Measurements from ENCODE around the gene FAM222B.
"Not testable (repeated sequence)": the region's sequence is repeated elsewhere in the genome, so short reads cannot be mapped to it uniquely, and the experiment has no call there.

The FAM222B gene

DNA sequence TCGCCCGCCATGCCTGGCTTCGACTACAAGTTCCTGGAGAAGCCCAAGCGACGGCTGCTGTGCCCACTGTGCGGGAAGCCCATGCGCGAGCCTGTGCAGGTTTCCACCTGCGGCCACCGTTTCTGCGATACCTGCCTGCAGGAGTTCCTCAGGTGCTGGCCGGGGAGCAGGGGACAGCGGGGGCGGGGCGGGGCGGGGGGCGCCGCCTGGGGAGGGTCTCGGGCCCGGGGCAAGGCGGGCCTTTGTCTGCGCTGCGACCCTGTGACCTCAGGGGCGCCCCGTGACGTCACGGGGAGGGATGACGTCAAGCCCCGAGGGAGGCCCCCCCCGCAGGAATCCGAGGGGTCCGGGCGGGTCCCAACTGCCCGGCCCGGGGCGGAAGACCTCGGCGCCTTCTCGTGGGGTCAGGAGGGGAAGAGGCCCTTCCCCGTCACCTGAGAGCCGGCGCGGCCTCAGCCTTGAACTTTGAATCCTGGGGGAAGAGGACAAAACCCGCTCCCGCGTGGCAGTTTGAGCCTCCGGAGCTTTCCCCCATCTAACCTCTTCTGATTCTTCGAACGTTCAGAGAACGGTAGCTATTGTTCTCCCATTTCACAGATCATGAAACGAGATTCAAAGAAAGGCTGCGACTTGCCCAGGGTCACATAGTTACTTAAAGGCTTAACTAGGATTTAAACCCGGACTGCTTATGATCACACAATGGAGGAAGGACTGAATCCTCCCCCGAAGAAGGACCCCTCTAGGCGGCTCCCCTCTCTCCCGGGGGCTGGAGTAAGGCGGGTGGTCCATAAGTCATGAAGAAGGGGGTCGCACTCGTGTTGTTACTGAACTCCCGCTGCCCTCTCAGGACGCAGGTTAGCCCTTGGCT, 98.3 kb downstream of the FAM222B start:
- peak; percentile 89 for DNase-seq

DNA sequence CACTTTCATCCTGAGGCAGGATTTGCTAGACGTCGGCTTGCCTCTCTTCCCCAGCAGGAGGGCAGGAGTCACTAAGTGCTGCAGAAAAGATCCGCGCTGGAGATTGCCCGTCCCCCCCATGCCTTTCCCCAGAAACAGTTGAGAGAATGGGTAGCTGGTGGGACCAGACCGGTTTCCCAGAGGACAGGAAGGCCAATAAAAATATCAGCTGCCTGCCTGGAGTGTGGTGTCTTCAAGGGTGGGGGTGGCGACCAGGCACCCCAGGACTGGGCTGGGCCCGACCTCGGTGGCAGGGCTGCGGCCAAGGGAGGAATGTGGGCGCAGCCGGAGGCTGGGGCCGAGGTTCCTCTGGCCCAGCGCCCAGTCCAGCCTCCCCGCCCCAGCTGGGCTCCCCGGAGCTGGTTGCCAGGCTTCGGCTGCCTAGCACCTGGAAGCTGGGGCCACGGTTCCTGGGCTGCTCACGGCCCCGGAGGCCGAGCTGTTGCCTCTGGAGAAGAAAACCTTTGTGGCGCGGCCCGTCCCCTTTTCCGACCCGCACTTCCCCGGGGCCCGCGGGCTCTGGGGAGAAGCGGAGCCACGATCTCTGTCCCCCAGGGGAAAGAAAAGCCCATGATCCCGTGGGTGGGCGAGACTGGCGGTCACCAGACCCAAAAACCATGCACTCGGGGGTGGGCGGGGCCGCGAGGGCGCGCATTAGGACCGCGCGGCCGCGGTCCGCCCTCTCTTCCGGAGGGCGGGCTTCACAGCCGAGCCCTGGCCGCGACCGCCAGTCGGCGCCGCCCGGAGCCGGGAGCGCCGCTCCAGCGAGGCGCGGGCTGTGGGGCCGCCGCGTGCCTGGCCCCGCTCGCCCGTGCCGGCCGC, 99.1 kb downstream of the FAM222B start, which contains the start of gene TRAF4:
Gene TRAF4, plus strand, starts transcription at position 769 of the 861 bp plus-strand sequence. CDS start 102 bp downstream, outside the sequence.
- peak; percentile 94 for DNase-seq

DNA sequence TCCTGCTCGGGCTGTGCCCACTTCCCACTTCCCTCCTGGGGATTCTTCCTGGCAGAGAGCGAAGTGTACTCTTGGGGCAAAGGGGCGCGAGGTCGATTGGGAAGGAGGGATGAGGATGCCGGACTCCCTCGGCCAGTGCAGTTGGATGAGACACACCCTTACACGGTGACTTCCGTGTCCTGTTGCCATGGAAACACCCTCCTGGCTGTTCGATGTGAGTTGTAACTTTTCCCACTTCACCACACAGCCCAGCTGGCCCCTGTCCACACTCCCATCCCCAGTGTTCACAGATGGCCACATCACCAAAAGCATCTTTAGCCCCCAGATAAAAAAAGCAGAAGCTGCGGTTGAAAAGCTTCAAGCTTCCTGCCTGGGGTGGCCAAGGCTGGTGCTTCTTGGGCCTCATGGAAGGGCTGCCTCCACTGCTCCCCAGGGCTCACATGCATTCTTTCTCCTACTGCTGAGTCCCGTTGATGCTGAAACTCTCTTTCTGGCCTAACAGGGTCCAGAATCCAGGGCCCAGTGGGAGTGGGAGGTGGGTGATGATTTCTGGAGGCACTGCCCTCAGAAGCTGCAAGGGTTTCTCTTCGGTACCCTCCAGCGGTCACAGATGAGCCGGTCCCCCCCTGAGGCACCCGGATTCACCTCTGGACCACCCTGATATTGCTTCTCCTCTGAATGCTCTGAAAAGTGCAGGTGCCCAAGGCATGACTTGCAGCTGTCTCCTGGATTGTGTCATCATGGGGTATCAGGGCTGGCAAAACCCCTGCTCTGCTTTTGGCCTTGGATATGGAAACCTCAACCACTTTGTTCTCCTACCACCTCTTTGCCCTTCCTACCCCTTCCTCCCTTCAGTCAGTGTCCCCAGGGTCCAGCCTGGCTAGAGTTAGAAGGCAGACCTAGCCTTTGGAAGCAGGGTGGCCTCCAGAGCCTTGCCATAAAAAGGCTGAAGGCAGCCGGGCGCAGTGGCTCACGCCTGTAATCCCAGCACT, 100.9 kb downstream of the FAM222B start:
- no peak for DNase-seq

DNA sequence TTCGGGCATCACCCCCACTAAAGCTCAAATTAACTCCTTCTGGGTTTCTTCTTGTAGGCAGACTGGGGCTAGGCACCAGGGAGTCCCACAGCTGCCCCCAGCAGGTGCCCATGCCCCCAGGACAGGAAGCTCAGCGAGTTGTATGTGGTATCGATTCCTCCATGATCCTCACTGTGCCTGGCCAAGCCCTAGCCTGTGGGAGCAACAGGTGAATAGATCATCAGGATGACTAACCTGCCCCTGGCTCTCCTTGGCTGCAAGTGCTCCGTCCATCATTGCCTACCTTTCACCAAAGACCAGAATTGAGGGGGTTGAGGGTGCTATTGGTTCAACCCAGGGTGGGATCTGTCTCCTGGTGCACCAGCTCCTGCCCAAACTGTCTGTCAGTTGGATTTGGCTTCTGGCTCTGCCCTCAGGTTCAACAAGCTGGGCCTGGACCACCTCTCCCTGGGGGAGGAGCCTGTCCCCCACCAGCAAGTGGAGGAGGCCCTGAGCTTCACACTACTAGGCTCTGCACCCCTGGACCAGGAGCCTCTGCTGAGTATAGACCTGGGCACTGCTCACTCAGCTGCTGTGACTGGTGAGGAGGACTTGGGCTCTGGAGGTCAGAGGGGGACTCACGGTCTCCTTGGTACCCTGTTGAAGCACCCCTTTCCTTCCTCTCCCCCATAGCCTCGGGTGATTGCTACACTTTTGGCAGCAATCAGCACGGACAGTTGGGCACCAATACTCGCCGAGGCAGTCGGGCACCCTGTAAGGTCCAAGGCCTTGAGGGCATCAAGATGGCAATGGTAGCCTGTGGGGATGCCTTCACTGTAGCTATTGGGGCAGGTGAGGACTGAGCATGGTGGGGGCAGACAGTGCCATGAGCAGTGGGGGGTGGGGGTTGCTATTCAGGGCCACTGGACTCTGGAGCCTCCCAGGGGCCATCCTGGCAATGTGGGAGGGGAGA, 101.9 kb downstream of the FAM222B start:
- no peak for DNase-seq

DNA sequence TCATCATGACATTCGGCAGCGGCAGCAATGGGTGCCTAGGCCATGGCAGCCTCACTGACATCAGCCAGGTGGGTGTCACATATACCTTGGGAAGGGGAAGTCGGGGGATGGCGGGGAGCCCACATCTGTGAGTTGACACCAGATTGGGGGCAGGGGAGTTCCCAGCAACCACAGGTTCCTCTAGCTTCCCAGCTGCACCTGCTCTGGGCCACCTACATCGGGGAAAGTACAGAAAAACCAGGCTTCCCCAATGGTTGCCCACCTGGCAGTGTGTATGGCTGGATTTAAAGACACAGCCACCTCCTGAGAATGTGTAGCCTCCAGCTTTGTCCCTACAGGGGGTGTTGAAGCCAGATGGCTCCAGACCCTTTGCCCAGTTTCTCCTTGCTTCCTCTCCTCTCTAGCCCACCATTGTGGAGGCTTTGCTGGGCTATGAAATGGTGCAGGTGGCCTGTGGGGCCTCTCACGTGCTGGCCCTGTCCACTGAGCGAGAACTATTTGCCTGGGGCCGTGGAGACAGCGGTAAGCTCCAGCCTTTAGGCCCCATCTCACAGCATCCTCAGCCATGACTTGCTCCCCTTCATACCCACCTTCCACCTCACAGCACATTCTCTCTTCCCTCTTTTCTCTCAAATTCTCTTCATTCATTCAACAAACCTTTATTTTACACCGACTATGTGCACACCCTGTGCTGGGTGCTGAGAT, 103.8 kb downstream of the FAM222B start:
- no peak for DNase-seq

DNA sequence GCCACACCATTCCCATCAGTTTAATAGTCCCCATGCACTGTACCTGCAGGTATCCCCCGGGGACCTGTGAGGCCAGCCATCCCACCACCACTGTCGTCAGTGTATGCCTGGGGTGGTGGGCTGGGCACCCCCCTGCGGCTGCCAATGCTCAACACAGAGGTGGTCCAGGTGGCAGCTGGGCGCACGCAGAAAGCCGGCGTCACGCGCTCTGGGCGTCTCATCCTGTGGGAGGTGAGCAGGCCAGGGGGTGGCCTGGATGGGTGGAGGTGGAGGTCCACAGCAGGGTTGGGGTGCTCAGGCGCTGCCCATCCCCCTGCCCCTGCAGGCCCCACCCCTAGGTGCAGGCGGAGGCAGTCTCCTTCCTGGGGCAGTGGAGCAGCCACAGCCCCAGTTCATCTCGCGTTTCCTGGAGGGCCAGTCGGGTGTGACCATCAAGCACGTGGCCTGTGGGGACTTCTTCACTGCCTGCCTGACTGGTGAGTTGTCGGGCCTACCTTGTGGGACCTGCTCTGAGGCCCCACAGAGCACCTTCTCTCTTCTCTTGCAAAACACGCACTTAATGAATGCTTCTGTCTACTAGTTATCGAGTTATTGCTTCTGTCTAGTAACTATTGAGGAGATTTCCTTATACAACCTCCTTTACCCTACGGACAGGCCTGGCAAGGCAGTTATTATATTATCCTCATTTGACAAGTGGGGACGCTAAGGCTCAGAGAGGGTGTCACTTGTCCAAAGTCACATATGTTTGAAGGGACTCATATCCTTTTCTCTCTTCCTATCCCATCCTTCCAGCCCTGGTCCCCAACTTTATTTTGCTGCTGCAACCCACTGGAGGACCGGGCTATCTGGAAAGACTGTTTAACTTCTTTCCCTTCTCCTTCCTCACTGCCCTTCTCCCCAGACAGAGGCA, 104.6 kb downstream of the FAM222B start:
- no peak for DNase-seq

DNA sequence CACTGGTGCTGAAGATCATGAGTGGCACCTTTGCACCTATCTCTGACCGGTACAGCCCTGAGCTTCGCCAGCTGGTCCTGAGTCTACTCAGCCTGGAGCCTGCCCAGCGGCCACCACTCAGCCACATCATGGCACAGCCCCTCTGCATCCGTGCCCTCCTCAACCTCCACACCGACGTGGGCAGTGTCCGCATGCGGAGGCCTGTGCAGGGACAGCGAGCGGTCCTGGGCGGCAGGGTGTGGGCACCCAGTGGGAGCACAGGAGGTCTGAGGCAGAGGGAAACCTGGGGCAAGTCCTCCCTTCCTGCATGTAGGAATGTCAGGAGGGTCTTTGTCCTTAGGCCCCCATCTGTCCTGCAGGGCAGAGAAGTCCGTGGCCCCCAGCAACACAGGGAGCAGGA, 105.3 kb downstream of the FAM222B start:
- DNase-seq: no peak

DNA sequence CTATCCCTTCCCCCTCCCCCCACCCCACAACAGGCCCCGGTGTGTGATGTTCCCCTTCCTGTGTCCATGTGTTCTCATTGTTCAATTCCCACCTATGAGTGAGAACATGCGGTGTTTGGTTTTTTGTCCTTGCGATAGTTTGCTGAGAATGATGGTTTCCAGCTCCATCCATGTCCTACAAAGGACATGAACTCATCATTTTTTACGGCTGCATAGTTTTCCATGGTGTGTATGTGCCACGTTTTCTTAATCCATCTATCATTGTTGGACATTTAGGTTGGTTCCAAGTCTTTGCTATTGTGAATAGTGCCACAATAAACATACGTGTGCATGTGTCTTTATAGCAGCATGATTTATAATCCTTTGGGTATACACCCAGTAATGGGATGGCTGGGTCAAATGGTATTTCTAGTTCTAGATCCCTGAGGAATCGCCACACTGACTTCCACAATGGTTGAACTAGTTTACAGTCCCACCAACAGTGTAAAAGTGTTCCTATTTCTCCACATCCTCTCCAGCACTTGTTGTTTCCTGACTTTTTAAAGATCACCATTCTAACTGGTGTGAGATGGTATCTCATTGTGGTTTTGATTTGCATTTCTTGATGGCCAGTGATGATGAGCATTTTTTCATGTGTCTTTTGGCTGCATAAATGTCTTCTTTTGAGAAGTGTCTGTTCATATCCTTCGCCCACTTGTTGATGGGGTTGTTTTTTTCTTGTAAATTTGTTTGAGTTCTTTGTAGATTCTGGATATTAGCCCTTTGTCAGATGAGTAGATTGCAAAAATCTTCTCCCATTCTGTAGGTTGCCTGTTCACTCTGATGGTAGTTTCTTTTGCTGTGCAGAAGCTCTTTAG, 106.4 kb downstream of the FAM222B start:
- DNase-seq: not testable (repeated sequence)

DNA sequence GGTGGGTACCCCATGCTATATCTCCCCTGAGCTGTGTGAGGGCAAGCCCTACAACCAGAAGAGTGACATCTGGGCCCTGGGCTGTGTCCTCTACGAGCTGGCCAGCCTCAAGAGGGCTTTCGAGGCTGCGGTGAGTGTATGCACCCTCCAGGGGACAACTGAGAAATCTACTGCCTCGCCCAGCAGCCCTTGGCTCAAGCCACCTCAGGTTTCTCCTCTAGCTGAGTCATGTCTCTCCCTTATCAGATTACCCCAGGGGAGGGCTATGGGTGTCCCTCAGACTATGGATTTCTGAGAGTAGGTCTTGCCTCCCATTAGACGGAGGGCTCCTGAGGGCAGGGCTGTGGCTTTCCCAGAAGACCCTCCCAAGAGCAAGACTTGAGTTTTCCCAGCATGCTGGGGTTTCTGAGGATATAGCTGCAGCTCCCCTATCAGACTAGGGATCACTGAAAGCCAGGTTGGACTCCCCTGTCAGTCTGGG, 107.3 kb downstream of the FAM222B start:
- DNase-seq: no peak

DNA sequence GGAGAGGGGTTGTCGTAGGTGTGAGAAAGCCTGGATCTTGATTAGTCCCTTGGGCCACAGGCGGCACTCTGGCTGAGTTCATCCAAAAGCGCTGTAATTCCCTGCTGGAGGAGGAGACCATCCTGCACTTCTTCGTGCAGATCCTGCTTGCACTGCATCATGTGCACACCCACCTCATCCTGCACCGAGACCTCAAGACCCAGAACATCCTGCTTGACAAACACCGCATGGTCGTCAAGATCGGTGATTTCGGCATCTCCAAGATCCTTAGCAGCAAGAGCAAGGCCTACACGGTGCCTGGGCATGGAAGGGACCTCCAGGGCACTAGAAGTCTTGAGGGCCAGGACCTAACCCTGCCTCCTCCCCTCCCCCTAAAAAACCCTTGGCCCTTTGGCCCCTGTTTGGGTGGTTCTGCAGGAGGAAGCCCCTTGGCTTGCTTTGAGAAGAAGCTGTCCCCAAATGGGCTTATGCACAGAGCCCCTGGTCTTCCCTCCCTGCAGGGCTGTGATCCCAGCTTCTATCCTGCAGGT, 107.8 kb downstream of the FAM222B start:
- no peak for DNase-seq

DNA sequence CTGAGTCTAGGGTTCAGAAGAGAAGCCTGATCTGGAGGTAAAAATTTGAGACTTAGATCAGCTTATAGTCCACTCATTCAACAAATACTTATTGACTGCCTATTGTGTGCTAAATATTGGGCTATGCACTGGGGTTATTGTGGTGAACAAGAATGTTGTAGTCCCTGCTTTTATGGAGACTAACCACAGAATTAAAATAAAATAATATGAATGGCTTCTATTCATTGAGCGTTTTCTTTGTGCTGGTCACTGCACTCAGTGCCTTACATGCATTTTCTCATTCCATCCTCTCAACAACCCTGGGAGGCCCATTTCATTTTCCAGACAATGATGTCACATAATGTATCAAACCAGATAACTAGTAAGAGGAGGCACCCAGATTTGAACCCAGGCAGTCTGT, 109.2 kb downstream of the FAM222B start:
- DNase-seq: no peak

DNA sequence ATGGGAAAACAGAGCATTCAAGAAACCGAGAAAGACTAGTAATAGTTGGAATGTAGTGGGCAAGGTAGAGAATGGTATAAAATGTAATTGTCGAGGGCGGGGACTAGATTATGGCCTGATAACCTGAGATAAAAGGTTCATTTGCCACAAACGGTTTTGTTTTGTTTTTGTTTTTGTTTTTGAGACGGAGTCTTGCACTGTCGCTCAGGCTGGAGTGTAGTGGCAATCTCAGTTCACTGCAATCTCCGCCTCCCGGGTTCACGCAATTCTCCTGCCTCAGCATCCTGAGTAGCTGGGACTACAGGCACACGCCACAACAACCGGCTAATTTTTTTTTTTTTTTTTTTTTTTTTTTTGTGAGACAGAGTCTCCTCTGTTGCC, 112.7 kb downstream of the FAM222B start:
- no peak for DNase-seq

DNA sequence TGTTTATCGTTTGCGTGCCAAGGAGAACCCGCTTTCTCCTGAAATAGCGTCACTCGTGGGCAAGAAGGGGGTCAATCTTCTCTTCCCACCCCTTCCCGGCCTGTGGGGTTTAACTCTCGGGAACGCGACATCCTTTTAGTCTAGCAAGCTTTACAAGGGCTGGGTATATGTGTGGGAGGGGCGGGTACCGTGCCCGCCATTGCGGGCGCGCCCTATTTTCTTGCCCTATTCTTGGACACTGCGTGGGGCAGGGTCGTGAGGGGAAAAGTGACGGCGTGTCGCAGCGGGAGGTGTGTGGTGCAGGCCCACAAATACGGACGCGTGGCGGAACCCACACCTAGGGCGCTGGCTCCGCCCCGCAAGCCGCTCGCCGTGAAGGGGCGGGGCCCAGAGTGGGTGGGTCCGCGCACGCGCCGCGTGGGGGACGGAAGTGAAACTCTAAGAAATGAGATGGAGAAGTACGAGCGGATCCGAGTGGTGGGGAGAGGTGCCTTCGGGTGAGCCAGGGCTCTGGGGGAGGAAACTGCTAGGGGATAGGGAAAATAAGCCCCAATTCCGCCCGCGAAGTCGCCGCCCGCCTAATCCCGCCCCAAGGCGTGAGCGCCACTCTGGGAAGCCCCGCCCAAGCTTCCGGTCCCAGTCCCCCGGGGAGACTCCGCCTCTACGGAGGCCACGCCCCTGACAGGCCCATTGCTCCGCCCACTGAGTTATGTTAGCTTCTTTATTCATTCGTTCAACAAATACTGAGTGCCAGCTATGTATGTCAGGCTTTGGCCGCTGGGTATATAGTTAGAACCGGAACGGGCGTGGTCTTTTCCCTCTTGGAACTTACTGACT, 114.0 kb downstream of the FAM222B start, which contains the start of gene NEK8:
Gene NEK8, plus strand, starts transcription at position 425 of the 837 bp plus-strand sequence. Its CDS starts 26 bp downstream, at position 451.
- DNase-seq: peak; percentile 98

DNA sequence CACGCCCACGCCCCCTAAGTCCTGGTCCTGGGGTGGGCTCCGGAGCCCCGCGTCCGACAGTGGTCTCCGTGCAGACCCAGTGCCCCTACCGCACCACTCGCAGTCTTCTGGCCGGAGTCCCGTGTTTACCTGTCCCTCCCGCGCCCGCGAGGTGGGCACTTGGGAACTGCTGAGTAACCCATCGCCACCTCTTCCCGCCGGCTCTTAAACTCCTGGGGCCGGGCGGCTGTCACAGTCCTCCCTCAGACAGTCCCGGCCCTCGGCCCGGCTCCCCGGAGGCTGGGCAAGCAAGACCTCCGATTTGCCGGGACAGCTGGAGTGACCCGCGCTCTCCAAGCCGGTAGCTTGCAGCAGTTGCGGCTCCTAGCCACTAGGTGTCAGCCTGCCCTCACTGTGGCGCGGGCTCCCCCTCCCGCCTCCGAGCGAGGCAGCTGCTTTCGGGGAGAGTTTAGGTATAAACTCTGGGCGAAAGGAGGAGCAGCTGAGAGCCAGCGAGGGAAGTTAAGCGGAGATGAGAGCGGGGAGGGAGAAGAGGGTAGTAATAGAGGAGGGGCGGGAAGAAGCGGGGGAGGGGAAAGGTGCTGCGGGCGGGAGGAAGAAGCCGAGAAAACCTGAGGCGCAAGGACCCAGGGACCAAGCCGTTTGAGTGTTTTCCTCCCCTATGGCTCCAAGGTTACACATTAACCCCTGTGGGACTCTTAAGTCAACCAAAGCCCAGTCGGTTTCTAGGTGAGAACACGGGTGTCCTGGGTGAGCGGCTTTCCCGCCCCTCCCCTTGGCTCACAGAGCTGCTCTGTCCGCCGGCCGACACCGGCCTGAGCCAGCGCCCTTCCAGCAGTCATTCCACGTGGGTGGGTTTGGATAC, 115.7 kb downstream of the FAM222B start:
- DNase-seq: peak; percentile 98

DNA sequence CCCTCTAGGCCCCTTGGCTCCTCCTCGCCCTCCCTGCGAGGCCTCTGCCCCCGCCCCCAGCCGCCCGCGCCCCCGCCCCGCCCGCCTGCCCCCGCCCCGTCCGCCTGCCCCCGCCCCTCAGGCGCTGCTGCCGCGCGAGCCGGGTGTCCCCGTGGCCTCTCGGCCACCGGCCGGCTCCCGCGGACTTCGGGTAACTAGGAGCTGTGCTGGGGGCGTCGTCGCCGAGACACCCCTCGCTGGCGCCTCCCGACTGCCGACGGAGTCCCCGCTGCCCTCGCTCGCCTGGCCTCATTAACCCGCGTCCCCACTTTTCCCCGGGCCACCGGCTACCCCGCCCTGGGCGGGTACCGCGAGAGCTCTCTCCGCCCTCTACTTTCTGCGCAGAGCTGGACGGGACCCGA, 116.4 kb downstream of the FAM222B start, which contains the start of gene TLCD1:
Gene TLCD1, minus strand, starts transcription at position 8 of the 401 bp plus-strand sequence. CDS start 136 bp downstream, outside the sequence.
- no peak for DNase-seq

Data from eye (tissue), 1 donor.